Measurements from ENCODE around the gene PGD.

DNA sequence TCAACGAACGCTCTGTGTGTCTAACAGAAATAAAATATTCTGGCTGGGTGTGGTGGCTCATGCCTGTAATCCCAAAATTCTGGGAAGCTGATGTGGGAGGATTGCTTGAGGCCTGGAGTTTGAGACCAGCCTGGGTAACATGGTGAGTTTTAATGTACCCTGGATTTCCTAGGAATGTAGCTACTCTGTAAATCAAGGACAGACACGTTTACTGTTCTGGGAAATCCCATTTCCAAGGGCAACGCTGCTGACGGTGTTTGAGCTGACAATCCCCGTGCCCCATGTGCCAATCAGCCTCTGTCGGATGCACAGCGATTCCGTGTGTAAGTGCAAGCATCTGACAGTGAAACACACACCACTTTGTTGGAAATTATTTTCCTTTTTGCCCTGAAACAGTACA, 59.0 kb downstream of the PGD start:
- no peak for TF ChIP-seq CTCF (optimal IDR thresholded peaks at IDR 0.05 in 1 of 3, IDR thresholded peaks at IDR 0.05 in 1 of 3, conservative IDR thresholded peaks at IDR 0.05 in 1 of 3; ENCODE audit: extremely low read depth in 1 of 3, insufficient read depth in 2 of 3, low read length in 3 of 3)
- no peak for TF ChIP-seq EZH2 (IDR thresholded peaks at IDR 0.05; ENCODE audit: low read length)
